KMS-11 (cell line): ENCODE measurements around the gene GAS2.

Experiments used
- H2AFZ ChIP-seq: fragments of 200-600 bp; sonication (generic); 2 replicates; pipeline ENCODE4 v1.6.1; 2016; ENCODE audit warnings: antibody characterized with exemption, mixed run types, low read depth
- H3K27ac ChIP-seq: fragments of 200-600 bp; sonication (generic); 2 replicates; pipeline ENCODE4 v1.6.1; 2016; ENCODE audit warnings: mild to moderate bottlenecking, mixed run types
- H3K27me3 ChIP-seq: fragments of 200-600 bp; sonication (generic); 2 replicates; pipeline ENCODE4 v1.6.1; 2017; ENCODE audit warnings: mild to moderate bottlenecking, low read depth, mixed run types, moderate library complexity; ENCODE audit not compliant: insufficient read depth
- H3K36me3 ChIP-seq: fragments of 200-600 bp; sonication (generic); 2 replicates; pipeline ENCODE4 v1.6.1; 2017; ENCODE audit warnings: mild to moderate bottlenecking, mixed run types; ENCODE audit not compliant: insufficient read depth
- H3K4me1 ChIP-seq: fragments of 200-600 bp; sonication (generic); 2 replicates; pipeline ENCODE4 v1.6.1; 2016; ENCODE audit warnings: mild to moderate bottlenecking, low read depth, mixed run types; ENCODE audit not compliant: poor library complexity, severe bottlenecking
- H3K4me2 ChIP-seq: fragments of 200-600 bp; sonication (generic); 2 replicates; pipeline ENCODE4 v1.7.0; 2016; ENCODE audit warnings: mild to moderate bottlenecking, mixed run types
- H3K4me3 ChIP-seq: fragments of 200-600 bp; sonication (generic); IDR thresholded peaks from 2 replicates; pipeline ENCODE4 v1.6.1; 2017; ENCODE audit warnings: low read depth, low read length, mixed read lengths; ENCODE audit not compliant: insufficient read depth
- H3K79me2 ChIP-seq: fragments of 200-600 bp; sonication (generic); 2 replicates; pipeline ENCODE4 v1.6.1; 2016; ENCODE audit warnings: low read depth, mixed run types; ENCODE audit not compliant: insufficient read depth
- H3K9ac ChIP-seq: fragments of 200-600 bp; sonication (generic); 2 replicates; pipeline ENCODE4 v1.6.1; 2016; ENCODE audit warnings: mild to moderate bottlenecking, mixed run types
- H4K20me1 ChIP-seq: fragments of 200-600 bp; sonication (generic); 2 replicates; pipeline ENCODE4 v1.6.1; 2016; ENCODE audit warnings: mild to moderate bottlenecking, mixed run types; ENCODE audit not compliant: insufficient read depth
- CTCF ChIP-seq: fragments of 200-600 bp; sonication (generic); conservative IDR thresholded peaks from 2 replicates; pipeline ENCODE4 v1.6.1; 2017; ENCODE audit warnings: low read depth, mild to moderate bottlenecking, antibody characterized with exemption, low read length, moderate library complexity, mixed read lengths

The GAS2 gene

GRCh38 chr11:22822203-22822602, 155.8 kb downstream of the GAS2 start:
- Histone ChIP-seq H3K4me2 (no peak overlapping the region), H4K20me1 (no peaks in the 10 kb centered on the region), H3K4me1 (peaks cover 9% of the 10 kb centered on the region), H3K27me3 (no peaks in the 10 kb centered on the region), H3K79me2 (peaks cover 4% of the 10 kb centered on the region; the same call in 1 of the 2 replicates), H3K9ac (no peak overlapping the region), H2AFZ (no peak overlapping the region), H3K27ac (no peak overlapping the region), H3K36me3 (no peaks in the 10 kb centered on the region; the same call in none of the 2 replicates), H3K4me3 (no peak overlapping the region)
- no peak for TF ChIP-seq CTCF

- TF ChIP-seq CTCF: no peak
- H3K27me3 ChIP-seq: no peaks in the 10 kb centered on the region
- peaks cover 21% of the 10 kb centered on the region for H3K79me2 ChIP-seq
- peak overlapping the region; percentile 72 for H3K27ac ChIP-seq
- H4K20me1 ChIP-seq: no peaks in the 10 kb centered on the region
- peak overlapping the region; percentile 71 for H3K9ac ChIP-seq
- H3K4me2 ChIP-seq: peak overlapping the region; percentile 91
- H2AFZ ChIP-seq: no peak overlapping the region
- peaks cover 29% of the 10 kb centered on the region for H3K4me1 ChIP-seq
- no peak overlapping the region for H3K4me3 ChIP-seq
- no peaks in the 10 kb centered on the region; the same call in none of the 2 replicates for H3K36me3 ChIP-seq
Observed at GRCh38 chr11:22828373-22828772, 162.0 kb downstream of the GAS2 start.

GRCh38 chr11:22829231-22830081, 163.0 kb downstream of the GAS2 start, which contains the start of gene SVIP:
Gene SVIP, minus strand, starts transcription at chr11:22829801. Its CDS starts 53 bp downstream, at chr11:22829748.
- peak within 1 kb of the TSS; percentile 71 for H3K9ac ChIP-seq
- peak within 1 kb of the TSS; percentile 51 for H2AFZ ChIP-seq

GRCh38 chr11:22830082-22830414, 163.6 kb downstream of the GAS2 start:
- Histone ChIP-seq H3K4me3 (no peak overlapping the region), H3K27me3 (no peaks in the 10 kb centered on the region), H3K4me2 (peak overlapping the region; percentile 17; the same call in 1 of the 2 replicates), H4K20me1 (no peaks in the 10 kb centered on the region), H3K4me1 (peaks cover 29% of the 10 kb centered on the region), H3K9ac (no peak overlapping the region), H2AFZ (no peak overlapping the region; the same call in 1 of the 2 replicates), H3K36me3 (no peaks in the 10 kb centered on the region; the same call in none of the 2 replicates), H3K27ac (no peak overlapping the region), H3K79me2 (peaks cover 21% of the 10 kb centered on the region)
- no peak; the same call in 1 of the 2 replicates for TF ChIP-seq CTCF

More at GRCh38 chr11:22829231-22830081, 163.0 kb downstream of the GAS2 start, which contains the start of gene SVIP:
- peak within 1 kb of the TSS; percentile 72 for H3K27ac ChIP-seq
- H3K36me3 ChIP-seq: no peaks in the 10 kb centered on the region; the same call in none of the 2 replicates
- no peaks in the 10 kb centered on the region for H3K27me3 ChIP-seq
- TF ChIP-seq CTCF: peak; percentile 80; the same call in 1 of the 2 replicates
- no peak within 1 kb of the TSS for H3K4me3 ChIP-seq
- H4K20me1 ChIP-seq: no peaks in the 10 kb centered on the region
- peaks cover 21% of the 10 kb centered on the region for H3K79me2 ChIP-seq
- peak within 1 kb of the TSS; percentile 91 for H3K4me2 ChIP-seq
- peaks cover 29% of the 10 kb centered on the region for H3K4me1 ChIP-seq
